ENCODE measurements around the gene CIDEC.
"Not testable (repeated sequence)": the region's sequence is repeated elsewhere in the genome, so short reads cannot be mapped to it uniquely, and the experiment has no call there.

The CIDEC gene

DNA sequence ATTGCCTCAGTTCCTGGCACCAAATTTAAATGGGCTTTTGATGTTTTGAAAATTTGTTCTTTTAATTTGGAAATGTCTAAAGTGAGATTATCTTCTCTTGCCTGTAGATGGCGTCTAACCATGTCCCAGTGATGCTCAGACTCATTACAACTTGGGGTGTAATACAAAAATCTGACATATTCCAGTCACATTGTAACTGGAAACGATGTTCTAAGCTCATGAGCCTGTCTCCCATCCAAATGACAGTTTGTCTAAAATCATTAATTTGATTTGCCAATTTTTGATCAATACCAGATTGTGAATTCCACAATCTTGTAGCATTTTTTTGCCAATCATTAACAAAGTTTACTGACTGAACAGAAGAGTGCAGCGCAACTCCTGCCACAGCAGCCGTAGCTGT, 31.2 kb downstream of the CIDEC start:
- not testable (repeated sequence) for FAIRE-seq; DNase-seq (ENCODE audit: low spot score)

GRCh38 chr3:9847870-9848269, 32.2 kb downstream of the CIDEC start:
- FAIRE-seq; DNase-seq (ENCODE audit: low spot score): not testable (repeated sequence)

DNA sequence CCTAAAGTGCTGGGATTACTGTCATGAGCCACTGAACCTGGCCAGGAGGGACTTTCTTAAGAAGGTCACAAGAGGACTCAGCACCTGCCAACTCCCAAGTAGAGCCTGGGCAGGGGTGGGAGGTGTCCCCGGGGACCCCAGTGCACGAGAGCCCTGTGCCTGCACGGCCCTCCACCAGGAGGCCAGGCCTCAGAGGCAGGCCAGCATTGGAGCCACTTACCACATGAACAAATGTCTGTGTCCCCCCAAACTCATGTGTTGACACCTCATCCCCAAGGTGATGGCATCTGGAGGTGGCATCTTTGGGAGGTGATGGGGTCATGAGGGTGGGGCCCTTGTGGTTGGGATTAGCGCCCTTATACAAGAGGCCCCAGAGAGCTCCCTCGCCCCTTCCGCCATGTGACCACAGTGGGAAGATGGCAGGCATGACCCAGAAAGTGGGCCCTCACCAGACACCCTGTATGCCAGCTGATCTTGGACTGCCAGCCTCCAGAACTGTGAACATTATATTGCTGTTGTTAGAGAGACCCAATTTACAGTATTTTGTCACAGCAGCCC, 33.0 kb downstream of the CIDEC start:
- FAIRE-seq (no peak), DNase-seq (ENCODE audit: low spot score) (no peak)

DNA sequence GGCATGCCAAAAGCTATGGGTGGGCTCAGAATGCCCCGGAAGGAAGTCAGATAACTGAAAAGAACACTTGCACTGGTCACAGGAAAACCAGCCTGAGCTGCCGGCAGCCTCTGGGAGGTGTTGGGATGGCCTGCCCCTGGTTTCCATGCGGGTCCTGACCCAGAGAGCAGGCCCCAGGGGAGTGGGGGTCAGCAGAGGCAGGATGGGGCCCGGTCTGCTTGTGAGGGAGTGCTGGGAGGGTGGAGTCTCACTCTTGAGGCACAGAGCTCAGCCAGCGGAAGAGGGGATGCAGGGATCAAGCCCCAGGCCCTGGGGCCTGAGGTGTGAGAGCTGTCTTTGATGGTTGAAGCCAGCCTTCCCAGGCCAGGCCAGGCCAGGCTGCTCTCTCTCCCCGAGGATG, 33.8 kb downstream of the CIDEC start:
- no peak for DNase-seq (ENCODE audit: low spot score)
- no peak for FAIRE-seq

- FAIRE-seq = no peak
- DNase-seq (ENCODE audit: low spot score) = peak; percentile 100
Observed at GRCh38 chr3:9843715-9844438, 36.2 kb downstream of the CIDEC start, which contains the start of gene RPUSD3. Gene RPUSD3, minus strand, starts transcription at chr3:9844008. Its CDS starts 18 bp downstream, at chr3:9843990.

GRCh38 chr3:9841015-9841414, 39.0 kb downstream of the CIDEC start:
- FAIRE-seq (no peak), DNase-seq (ENCODE audit: low spot score) (no peak)

DNA sequence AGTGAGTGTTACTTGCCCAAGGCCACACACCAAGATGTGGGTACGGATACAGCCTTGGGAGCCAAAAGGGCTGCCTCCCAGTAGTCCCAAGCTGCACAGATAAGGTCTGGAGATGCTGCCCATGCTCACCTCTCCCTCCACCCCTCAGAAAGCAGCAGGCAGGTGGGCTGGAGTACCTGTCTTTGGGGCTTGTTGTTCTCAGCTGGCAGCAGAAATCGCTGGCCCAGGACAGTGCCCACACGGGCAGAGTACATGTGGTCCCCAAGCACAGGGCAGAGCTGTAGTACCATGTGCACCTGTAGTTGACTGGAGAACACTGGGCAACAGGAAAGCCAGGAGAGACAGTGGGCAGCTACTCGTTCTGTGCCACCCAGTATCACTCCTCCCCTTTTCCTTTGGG, 41.2 kb downstream of the CIDEC start:
- DNase-seq (ENCODE audit: low spot score) (no peak), FAIRE-seq (no peak)

- DNase-seq (ENCODE audit: low spot score) (no peak), FAIRE-seq (no peak)
Observed at GRCh38 chr3:9837701-9838582, 42.1 kb downstream of the CIDEC start.

- no peak for FAIRE-seq
Observed at GRCh38 chr3:9834520-9835380, 45.3 kb downstream of the CIDEC start.

DNA sequence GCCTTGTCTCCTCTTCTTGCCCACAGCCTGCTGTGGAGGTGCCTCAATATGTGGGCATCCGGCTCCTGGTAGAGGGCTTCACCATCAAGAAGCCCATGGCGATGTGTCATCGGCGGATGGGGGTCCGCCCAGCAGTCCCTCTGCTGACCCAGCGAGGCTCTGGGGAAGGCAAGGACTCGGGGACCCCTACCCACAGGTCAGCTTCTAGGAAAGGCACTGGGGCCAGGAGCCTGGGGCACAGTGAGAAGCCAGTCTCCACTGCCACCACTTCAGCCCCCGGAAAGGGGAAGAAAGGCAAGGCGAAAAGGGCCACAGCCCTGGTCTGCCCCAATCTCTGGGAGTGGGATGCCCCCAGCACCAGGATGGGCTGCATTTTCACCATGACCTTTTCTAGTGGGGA, 47.0 kb downstream of the CIDEC start:
- DNase-seq (ENCODE audit: low spot score) (no peak), FAIRE-seq (no peak)

More at GRCh38 chr3:9834520-9835380, 45.3 kb downstream of the CIDEC start:
- DNase-seq (ENCODE audit: low spot score) = no peak

DNA sequence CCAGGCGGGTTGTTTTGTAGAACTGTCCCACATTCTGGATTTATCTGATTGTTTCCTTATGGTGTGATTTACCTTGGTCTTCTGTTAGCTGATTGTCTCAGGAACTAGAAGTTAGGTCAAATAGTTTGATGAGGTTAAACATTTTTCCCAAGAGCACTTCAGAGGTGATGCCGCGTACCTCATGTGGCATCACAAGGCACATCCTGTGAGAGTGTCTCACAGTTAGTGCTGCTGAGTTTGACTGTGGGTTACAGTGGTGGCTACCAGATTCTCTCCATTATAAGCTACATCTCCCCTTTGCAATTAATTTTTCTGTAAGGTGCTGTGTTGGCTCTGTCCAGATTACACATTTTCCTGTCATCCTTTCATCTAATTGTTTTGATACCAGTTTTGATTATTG, 48.8 kb downstream of the CIDEC start:
- FAIRE-seq (no peak), DNase-seq (ENCODE audit: low spot score) (no peak)

- FAIRE-seq (no peak), DNase-seq (ENCODE audit: low spot score) (no peak)
Observed at GRCh38 chr3:9828801-9829755, 51.0 kb downstream of the CIDEC start.

DNA sequence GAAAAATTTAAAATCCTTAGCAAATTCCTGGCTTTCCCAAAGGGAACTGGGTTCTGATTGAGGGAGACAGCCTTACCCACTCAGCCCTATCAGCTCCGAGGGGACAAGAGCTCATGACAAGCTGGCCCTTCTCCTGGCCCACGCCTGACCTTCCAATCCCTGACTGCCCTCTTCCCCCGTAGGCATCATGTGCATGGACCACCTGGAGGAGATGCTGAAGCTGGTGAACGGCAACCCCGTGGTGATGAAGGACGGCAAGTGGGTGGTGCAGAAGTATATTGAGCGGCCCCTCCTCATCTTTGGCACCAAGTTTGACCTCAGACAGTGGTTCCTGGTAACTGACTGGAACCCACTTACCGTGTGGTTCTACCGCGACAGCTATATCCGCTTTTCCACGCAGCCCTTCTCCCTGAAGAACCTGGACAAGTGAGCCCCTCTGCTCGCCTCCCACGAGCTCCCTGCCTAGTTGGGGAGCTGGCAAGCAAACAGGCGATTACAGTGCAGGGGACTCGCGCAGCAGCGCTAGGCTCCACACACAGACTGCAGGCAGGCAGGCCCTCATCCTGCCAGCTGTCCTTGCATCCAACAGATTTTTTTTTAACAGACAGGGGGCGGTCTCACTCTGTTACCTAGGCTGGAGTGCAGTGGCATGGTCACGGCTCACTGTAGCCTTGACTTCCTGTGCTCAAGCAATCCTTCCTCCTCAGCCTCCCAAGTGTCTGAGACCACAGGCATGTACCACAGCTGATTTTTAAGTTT, 53.1 kb downstream of the CIDEC start:
- DNase-seq (ENCODE audit: low spot score) (no peak), FAIRE-seq (no peak)

DNA sequence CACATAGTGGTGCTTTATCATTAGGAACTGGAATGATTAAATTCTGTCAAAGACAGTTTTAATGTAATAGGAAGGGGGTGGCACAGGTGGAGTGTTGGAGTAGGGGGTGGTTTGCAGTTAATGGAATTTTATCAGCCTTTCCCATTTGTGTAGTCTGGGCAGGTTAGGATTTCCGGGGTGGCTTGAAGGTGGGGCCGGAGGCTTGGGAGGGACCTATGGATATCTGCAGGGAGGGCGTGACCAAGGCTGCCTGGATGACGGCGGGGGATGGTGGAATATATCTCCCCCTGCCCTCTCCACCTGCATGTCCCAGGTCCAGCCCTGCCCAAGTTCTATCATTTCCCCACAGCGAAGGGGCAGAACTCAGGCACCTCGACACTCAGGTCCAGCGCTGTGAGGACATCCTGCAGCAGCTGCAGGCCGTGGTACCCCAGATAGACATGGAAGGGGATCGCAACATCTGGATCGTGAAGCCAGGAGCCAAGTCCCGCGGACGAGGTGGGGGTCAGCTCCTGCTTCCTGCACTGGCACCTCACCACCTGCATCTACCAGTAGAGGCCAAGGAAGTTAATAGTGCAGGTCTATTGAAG, 54.5 kb downstream of the CIDEC start:
- DNase-seq (ENCODE audit: low spot score) (no peak), FAIRE-seq (no peak)

- DNase-seq (ENCODE audit: low spot score) = no peak
- no peak for FAIRE-seq
Observed at GRCh38 chr3:9820946-9821345, 59.1 kb downstream of the CIDEC start.

DNA sequence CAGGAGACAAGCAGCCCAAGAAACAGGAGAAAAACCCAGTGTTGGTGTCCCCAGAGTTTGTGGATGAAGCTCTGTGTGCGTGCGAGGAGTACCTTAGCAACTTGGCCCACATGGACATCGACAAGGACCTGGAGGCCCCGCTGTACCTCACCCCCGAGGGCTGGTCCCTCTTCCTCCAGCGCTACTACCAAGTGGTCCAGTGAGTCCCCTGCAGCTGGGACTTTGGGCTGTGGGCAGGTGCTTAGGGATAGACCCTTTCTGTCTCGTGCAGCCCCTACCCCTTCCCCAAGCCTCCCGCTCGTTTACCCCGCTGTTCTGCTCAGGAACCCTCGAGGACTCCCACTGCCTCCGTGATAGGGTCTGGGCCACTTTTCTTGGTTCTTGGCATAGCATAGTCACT, 59.5 kb downstream of the CIDEC start:
- no peak for FAIRE-seq
- DNase-seq (ENCODE audit: low spot score) = no peak

DNA sequence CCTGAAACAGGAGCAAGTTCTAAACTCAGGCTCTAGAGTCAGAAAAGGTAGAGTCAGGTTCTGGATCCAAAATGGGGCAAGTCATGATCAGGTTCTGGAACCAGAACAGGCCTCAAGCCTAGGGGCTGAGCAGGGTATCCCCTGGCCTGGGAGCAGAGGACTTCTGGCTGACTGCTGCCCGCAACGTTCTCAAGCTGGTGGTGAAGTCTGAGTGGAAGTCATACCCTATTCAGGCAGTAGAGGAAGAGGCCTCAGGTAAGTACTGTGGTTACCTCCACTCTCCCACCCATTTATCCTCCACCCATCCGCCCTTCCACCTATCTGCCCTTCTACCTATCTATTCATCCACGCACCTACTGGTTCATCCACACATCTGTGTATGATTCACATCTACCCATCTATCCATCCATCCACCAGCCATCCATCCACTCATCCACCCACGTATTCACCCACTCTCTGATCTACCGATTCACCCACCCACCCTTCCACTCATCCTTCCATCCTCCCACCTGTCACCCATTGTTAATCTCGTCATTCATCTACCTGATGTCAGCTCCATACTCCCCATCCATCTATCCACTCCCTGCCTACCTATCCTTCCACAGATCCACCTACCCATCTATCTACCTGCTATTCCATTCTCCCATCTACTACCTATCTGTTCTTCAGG, 61.3 kb downstream of the CIDEC start:
- FAIRE-seq (peak; percentile 62), DNase-seq (ENCODE audit: low spot score) (no peak)

DNA sequence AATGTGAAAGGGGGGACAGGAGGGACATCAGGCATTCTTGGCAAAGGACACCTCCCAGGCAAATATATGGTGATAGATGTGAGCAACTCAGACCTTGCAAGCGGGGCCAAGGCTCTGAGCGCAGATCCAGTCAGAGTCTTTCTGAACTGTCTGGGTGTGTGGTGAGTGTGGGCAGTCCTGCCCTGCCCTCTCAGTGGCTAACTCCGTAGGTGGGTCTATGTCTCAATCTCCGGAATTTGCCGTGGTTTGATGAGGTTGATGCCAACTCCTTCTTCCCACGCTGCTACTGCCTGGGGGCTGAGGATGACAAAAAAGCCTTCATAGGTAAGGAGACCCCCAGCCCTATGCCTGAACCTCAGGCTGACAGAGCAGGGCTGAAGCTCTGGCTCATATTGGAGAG, 62.6 kb downstream of the CIDEC start:
- DNase-seq (ENCODE audit: low spot score) = no peak
- no peak for FAIRE-seq

All from urothelium cell line (cell line).